Activated CD4-positive, alpha-beta T cell treated with anti-CD3 and anti-CD28 coated beads, Interleukin-2, amount 10 ng/mL, durations not matched to agents 7 days and 5 days (primary cell): Measurements from ENCODE around the gene MYMK. TPM values are rescaled to one million over a fixed set of nuclear protein-coding genes. Genes with fewer than 3 reads are reported as not detected.

Experiments
- CTCF ChIA-PET: fragments of 350-600 bp; sonication (Branson Sonifier 250); formaldehyde crosslinking; loops from one replicate; lab custom pipeline; 2021; ENCODE audit warnings: antibody characterized with exemption; lab: Charles Lee
- POLR2A ChIA-PET: fragments of 350-600 bp; sonication (Branson Sonifier 250); formaldehyde crosslinking; loops from one replicate; lab custom pipeline; 2021; ENCODE audit warnings: antibody characterized with exemption; lab: Charles Lee
- DNase-seq: peaks from one replicate; pipeline ENCODE4 v3.0.0-alpha.2; 2020
- H3K27ac Mint-ChIP-seq: one replicate; pipeline ENCODE4 v1.8.0; 2021; ENCODE audit warnings: mild to moderate bottlenecking, moderate library complexity, mixed read lengths
- H3K27me3 Mint-ChIP-seq: one replicate; pipeline ENCODE4 v1.8.0; 2021; ENCODE audit warnings: mixed read lengths
- H3K36me3 Mint-ChIP-seq: one replicate; pipeline ENCODE4 v1.8.0; 2021; ENCODE audit warnings: low read depth, mixed read lengths
- H3K4me1 Mint-ChIP-seq: one replicate; pipeline ENCODE4 v1.8.0; 2021; ENCODE audit warnings: mixed read lengths
- H3K4me3 Mint-ChIP-seq: one replicate; pipeline ENCODE4 v1.8.0; 2021; ENCODE audit warnings: mild to moderate bottlenecking, moderate library complexity, mixed read lengths
- H3K9me3 Mint-ChIP-seq: one replicate; pipeline ENCODE4 v1.8.0; 2021; ENCODE audit warnings: mixed read lengths
- total RNA-seq, 2 experiments: library from RNA; stranded (reverse); gene quantifications; one replicate each; pipeline ENCODE4 v1.2.3, GENCODE V29; 2021

Gene MYMK, protein sequence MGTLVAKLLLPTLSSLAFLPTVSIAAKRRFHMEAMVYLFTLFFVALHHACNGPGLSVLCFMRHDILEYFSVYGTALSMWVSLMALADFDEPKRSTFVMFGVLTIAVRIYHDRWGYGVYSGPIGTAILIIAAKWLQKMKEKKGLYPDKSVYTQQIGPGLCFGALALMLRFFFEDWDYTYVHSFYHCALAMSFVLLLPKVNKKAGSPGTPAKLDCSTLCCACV
- total RNA-seq, result not detected

DNA sequence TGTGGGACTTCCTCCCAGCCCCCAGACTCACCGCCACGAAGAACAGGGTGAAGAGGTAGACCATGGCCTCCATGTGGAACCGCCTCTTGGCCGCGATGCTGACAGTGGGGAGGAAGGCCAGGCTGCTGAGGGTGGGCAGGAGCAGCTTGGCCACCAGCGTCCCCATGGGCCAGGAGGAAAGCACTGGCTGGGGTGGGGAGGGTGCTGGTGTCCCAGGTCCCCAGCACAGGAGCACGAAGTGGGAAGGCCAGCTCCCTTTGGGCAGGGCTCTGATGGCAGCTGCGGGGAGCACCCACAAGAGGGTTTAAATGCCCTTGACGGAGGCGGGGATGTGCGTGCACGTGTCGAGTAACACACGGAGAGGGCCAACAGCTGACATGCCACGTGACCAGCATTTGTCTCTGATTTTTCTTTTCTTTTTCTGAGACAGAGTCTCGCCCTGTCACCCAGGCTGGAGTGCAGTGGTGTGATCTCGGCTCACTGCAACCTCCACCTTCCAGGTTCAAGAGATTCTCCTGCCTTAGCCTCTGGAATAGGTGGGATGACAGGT lies at the start of gene MYMK:
Gene MYMK, minus strand, starts transcription at position 281 of the 550 bp plus-strand sequence. Its CDS starts 115 bp downstream, at position 166.
- DNase-seq, result no peak
- no peaks in the 10 kb centered on the region for H3K27me3 Mint-ChIP-seq
- H3K4me1 Mint-ChIP-seq, result peaks cover 3% of the 10 kb centered on the region
- no peaks in the 10 kb centered on the region for H3K36me3 Mint-ChIP-seq
- no peak within 1 kb of the TSS for H3K4me3 Mint-ChIP-seq
- ChIA-PET POLR2A (no interaction called here), CTCF (no interaction called here)
- no peak within 1 kb of the TSS for H3K27ac Mint-ChIP-seq
- no peaks in the 10 kb centered on the region for H3K9me3 Mint-ChIP-seq

- ChIA-PET CTCF (interaction anchor here (0.9 kb wide), 1 partner anchor 149 kb away, joined by 3 read pairs; no protein-coding TSS in a partner anchor), POLR2A (no interaction called here)
- DNase-seq, result no peak
- Mint-ChIP-seq H3K4me3 (no peak overlapping the region), H3K27ac (no peak overlapping the region), H3K9me3 (no peaks in the 10 kb centered on the region), H3K27me3 (peaks cover 5% of the 10 kb centered on the region), H3K4me1 (peaks cover 1% of the 10 kb centered on the region), H3K36me3 (no peaks in the 10 kb centered on the region)
Observed at GRCh38 chr9:133573791-133574515, 49.2 kb upstream of the MYMK start.

DNA sequence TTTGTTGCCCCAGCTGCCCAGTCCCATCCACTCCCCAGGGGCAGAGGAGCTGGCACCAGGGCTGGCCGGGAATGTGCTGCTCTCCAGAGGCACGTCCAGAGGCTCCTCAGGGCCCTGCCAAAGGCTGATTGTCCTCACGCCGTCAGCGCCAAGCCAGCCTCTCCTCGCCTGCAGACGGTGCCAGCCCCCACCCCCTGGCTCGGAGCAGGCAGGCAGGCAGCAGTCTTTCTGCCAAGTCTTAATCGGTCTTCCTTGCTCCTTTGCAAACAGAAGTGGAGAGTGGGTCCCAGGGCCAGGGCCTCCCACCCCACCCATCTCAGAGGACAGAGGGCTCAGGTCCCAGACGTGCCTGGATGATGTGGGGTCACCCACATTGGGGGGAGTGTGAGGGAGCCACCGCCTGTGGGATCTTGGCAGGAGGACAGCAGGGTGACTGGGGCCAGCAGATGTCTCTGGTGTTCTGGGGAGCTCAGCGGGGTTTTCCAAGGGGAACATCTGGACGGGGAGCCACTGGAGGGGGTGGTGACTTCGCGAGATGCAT lies 48.1 kb upstream of the MYMK start:
- Mint-ChIP-seq H3K9me3 (no peaks in the 10 kb centered on the region), H3K27ac (no peak overlapping the region), H3K36me3 (no peaks in the 10 kb centered on the region), H3K4me1 (peaks cover 1% of the 10 kb centered on the region), H3K4me3 (no peak overlapping the region), H3K27me3 (peaks cover 5% of the 10 kb centered on the region)
- CTCF ChIA-PET, result no interaction called here
- POLR2A ChIA-PET, result no interaction called here
- DNase-seq, result no peak

- Mint-ChIP-seq H3K27ac (no peak overlapping the region), H3K36me3 (no peaks in the 10 kb centered on the region), H3K4me1 (peaks cover 1% of the 10 kb centered on the region), H3K9me3 (no peaks in the 10 kb centered on the region), H3K4me3 (no peak overlapping the region), H3K27me3 (peaks cover 3% of the 10 kb centered on the region)
- no peak for DNase-seq
- ChIA-PET CTCF (no interaction called here), POLR2A (no interaction called here)
Observed at GRCh38 chr9:133571896-133572595, 47.3 kb upstream of the MYMK start.

GRCh38 chr9:133571391-133571890 lies 46.7 kb upstream of the MYMK start:
- Mint-ChIP-seq H3K27ac (no peak overlapping the region), H3K36me3 (no peaks in the 10 kb centered on the region), H3K27me3 (no peaks in the 10 kb centered on the region), H3K9me3 (no peaks in the 10 kb centered on the region), H3K4me3 (no peak overlapping the region), H3K4me1 (no peaks in the 10 kb centered on the region)
- DNase-seq, result no peak
- ChIA-PET CTCF (no interaction called here), POLR2A (no interaction called here)

GRCh38 chr9:133570691-133571080 lies 45.9 kb upstream of the MYMK start:
- CTCF ChIA-PET, result no interaction called here
- Mint-ChIP-seq H3K27me3 (no peaks in the 10 kb centered on the region), H3K27ac (no peak overlapping the region)

DNA sequence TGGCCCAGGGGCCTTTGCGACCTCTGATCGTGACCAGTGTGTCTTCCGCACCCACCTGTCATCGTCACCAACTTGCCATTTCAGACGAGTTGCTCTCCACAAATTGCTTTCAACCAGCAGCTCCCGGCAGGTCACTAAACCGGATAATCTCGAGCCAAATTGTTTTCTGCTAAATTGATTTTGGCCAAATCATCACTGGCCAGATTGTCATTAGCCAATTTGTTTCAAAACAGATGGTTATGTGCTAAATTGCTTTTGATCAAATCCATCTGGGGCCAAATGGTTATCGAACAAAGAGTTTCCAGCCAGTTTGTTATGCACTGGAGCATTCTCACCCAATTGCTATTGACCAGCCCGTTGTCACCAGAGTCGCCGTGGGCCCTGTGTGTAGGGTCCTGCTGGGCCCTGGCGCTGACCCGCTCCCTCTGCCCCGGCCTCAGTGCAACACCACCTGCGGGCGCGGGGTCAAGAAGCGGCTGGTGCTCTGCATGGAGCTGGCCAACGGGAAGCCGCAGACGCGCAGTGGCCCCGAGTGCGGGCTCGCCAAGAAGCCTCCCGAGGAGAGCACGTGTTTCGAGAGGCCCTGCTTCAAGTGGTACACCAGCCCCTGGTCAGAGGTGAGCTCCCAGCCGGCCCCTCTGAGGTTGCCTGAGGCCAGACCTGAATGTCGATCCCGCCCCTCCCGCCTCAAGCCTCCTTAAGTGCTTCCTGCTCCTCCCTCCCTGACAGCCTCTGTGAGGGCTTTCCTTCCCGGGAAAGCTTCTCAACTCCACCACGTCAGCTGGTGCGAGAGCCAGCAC lies 45.3 kb upstream of the MYMK start:
- no peaks in the 10 kb centered on the region for H3K27me3 Mint-ChIP-seq
- H3K9me3 Mint-ChIP-seq, result no peaks in the 10 kb centered on the region
- H3K36me3 Mint-ChIP-seq, result no peaks in the 10 kb centered on the region
- H3K4me1 Mint-ChIP-seq, result no peaks in the 10 kb centered on the region
- DNase-seq, result no peak
- CTCF ChIA-PET, result no interaction called here
- POLR2A ChIA-PET, result no interaction called here
- H3K4me3 Mint-ChIP-seq, result no peak overlapping the region
- H3K27ac Mint-ChIP-seq, result no peak overlapping the region

More at GRCh38 chr9:133570691-133571080, 45.9 kb upstream of the MYMK start:
- Mint-ChIP-seq H3K4me1 (no peaks in the 10 kb centered on the region), H3K9me3 (no peaks in the 10 kb centered on the region), H3K4me3 (no peak overlapping the region), H3K36me3 (no peaks in the 10 kb centered on the region)
- POLR2A ChIA-PET, result no interaction called here
- DNase-seq, result no peak

DNA sequence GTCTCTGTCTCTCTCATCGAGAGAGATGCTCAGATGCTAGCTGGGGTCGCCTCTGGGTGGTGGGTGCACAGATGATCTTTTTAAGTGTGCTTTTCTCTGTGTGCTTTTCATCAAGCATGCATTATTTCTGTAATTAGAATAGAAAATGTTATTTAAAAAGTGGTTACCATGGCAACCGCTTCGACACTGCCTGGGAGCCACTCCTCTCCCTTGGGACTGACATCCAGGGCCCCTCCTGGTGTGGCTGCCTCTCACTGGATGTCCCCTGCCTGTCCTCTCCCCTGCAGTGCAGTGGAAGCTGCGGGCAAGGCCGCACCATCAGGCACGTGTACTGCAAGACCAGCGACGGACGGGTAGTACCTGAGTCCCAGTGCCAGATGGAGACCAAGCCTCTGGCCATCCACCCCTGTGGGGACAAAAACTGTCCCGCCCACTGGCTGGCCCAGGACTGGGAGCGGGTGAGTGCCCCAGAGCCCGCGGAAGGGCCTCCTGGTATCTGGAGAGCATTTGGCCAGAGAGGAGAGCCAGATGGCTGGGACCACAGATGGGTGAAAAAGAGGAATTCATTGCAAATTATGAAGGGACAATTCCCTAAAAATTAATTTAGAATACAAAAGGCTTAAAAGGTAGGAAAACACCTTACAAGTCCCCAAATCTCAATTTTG lies 44.5 kb upstream of the MYMK start:
- ChIA-PET POLR2A (no interaction called here), CTCF (no interaction called here)
- Mint-ChIP-seq H3K27ac (no peak overlapping the region), H3K27me3 (no peaks in the 10 kb centered on the region), H3K4me3 (no peak overlapping the region), H3K9me3 (no peaks in the 10 kb centered on the region), H3K36me3 (no peaks in the 10 kb centered on the region), H3K4me1 (no peaks in the 10 kb centered on the region)
- DNase-seq, result no peak

GRCh38 chr9:133568186-133568585 lies 43.4 kb upstream of the MYMK start:
- CTCF ChIA-PET, result no interaction called here
- Mint-ChIP-seq H3K36me3 (no peaks in the 10 kb centered on the region), H3K27ac (no peak overlapping the region), H3K9me3 (no peaks in the 10 kb centered on the region), H3K4me1 (no peaks in the 10 kb centered on the region), H3K4me3 (no peak overlapping the region), H3K27me3 (no peaks in the 10 kb centered on the region)
- POLR2A ChIA-PET, result no interaction called here
- DNase-seq, result no peak

DNA sequence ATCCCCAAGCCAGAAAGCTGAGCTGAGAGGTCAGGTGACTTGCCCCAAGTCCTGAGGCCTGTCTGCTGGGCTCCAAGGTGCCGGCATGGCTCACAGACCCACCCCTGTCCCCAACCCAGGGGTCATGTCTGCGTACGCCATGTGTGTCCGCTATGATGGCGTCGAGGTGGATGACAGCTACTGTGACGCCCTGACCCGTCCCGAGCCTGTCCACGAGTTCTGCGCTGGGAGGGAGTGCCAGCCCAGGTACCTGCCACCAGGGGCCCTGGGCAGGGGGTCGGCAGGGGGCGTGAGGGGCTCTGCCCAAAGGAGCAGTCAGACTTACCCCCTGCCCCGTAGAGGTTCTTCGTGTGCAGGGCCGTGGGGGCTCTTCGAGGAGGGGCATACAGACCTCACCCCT lies 42.1 kb upstream of the MYMK start:
- Mint-ChIP-seq H3K4me1 (no peaks in the 10 kb centered on the region), H3K27me3 (no peaks in the 10 kb centered on the region), H3K36me3 (no peaks in the 10 kb centered on the region), H3K9me3 (no peaks in the 10 kb centered on the region), H3K27ac (no peak overlapping the region), H3K4me3 (no peak overlapping the region)
- no peak for DNase-seq
- CTCF ChIA-PET, result no interaction called here
- POLR2A ChIA-PET, result no interaction called here

DNA sequence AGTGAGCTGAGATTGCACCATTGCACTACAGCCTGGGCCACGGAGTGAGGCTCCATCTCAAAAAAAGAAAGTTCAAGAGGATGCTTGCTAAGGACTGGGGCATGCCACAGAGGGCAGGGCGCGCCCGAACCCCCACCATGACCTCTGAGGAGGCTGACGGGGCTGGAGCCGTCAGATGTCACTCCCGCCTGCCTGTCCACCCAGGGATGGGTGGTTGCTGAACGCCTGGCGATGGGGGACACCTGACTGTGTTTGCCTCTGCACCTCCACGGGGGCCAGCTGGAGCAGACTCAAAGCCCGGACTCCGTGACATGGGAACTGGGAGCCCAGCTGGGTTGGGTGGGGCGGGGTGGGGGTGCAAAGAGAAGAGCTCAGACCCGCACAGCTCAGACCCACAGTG lies 41.6 kb upstream of the MYMK start:
- H3K9me3 Mint-ChIP-seq, result no peaks in the 10 kb centered on the region
- H3K27me3 Mint-ChIP-seq, result no peaks in the 10 kb centered on the region
- H3K4me1 Mint-ChIP-seq, result no peaks in the 10 kb centered on the region
- no peak overlapping the region for H3K27ac Mint-ChIP-seq
- ChIA-PET POLR2A (no interaction called here), CTCF (no interaction called here)
- no peak overlapping the region for H3K4me3 Mint-ChIP-seq
- no peak for DNase-seq
- no peaks in the 10 kb centered on the region for H3K36me3 Mint-ChIP-seq
